HepG2 (cell line): ENCODE measurements around the gene ABCC8.

Source experiments
- HCFC1 ChIP-seq: fragments of 150-350 bp; IDR thresholded peaks from 2 replicates; pipeline ENCODE4 v1.6.1; 2014; ENCODE audit warnings: low read depth, low read length
- MATR3 ChIP-seq: sonication (generic); formaldehyde crosslinking; IDR thresholded peaks from 2 replicates; pipeline ENCODE4 v1.4.0; 2020; ENCODE audit warnings: missing genetic modification reagents
- MZF1 ChIP-seq: sonication (generic); formaldehyde crosslinking; IDR thresholded peaks from 2 replicates; pipeline ENCODE4 v1.8.1; 2023; ENCODE audit warnings: mild to moderate bottlenecking, missing genetic modification reagents, borderline replicate concordance
- NBN ChIP-seq: fragments of 450-650 bp; conservative IDR thresholded peaks from 2 replicates; pipeline ENCODE4 v1.6.1; 2017
- POLR2A ChIP-seq, 2 experiments: IDR thresholded peaks; 2 replicates each; pipeline ENCODE4 v1.6.1; 2011; ENCODE audit warnings: low read depth in 2 of 2, low read length in 2 of 2, mild to moderate bottlenecking in 1 of 2, moderate library complexity in 1 of 2; ENCODE audit not compliant: insufficient read depth in 1 of 2
- POLR2AphosphoS5 ChIP-seq: IDR thresholded peaks from 2 replicates; pipeline ENCODE4 v1.6.1; 2012; ENCODE audit warnings: low read depth, low read length
- TMF1 ChIP-seq: sonication (generic); formaldehyde crosslinking; IDR thresholded peaks from 2 replicates; pipeline ENCODE4 v1.8.1; 2022; ENCODE audit warnings: low read depth, missing genetic modification reagents
- USF2 ChIP-seq, 2 experiments: sonication (generic) in 1 of 2; formaldehyde crosslinking in 1 of 2; IDR thresholded peaks; 2 replicates each; pipeline versions ENCODE4 v1.5.1 to v1.6.1; 2011 to 2020; ENCODE audit warnings: borderline replicate concordance in 1 of 2, low read depth in 1 of 2, low read length in 1 of 2, mild to moderate bottlenecking in 1 of 2, missing genetic modification reagents in 1 of 2, moderate library complexity in 1 of 2

- no peak for TF ChIP-seq POLR2AphosphoS5
- TF ChIP-seq TMF1 = no peak
- TF ChIP-seq USF2 (IDR thresholded peaks at IDR 0.05; ENCODE audit: low read depth, low read length) = no peak
- no peak for TF ChIP-seq USF2 (CRISPR knock-in tag; IDR thresholded peaks at IDR 0.05; ENCODE audit: borderline replicate concordance)
- TF ChIP-seq MZF1 (CRISPR knock-in tag) = no peak
- no peak for TF ChIP-seq NBN
- no peak for TF ChIP-seq POLR2A (IDR thresholded peaks at IDR 0.05; ENCODE audit: insufficient read depth in 1 of 2, low read depth in 2 of 2, low read length in 2 of 2)
- TF ChIP-seq MATR3 (CRISPR knock-in tag) = no peak
- TF ChIP-seq HCFC1 = no peak
Measured at GRCh38 chr11:17446482-17446881, 30.2 kb downstream of the ABCC8 start.
